SW 1271 (cell line): ENCODE results near the gene SIX4.
"Not testable (repeated sequence)": the region's sequence is repeated elsewhere in the genome, so short reads cannot be mapped to it uniquely, and the experiment has no call there.

ENCODE experiments used
- DNase-seq, 2 experiments: peaks; one replicate each; lab custom pipeline; 2025; lab: John Stamatoyannopoulos, UW

The SIX4 gene

GRCh38 chr14:60723907-60724618 is at the start of gene SIX4:
TSS of gene SIX4 (minus strand) at chr14:60724351. CDS start at chr14:60724074, 277 bp downstream.
- DNase-seq: peak; percentile 44 to 89

- no peak for DNase-seq
Observed at GRCh38 chr14:60773558-60773957, 49.4 kb upstream of the SIX4 start.

GRCh38 chr14:60771117-60771516 is 47.0 kb upstream of the SIX4 start:
- DNase-seq: no peak

- DNase-seq: no peak
Observed at GRCh38 chr14:60768602-60769001, 44.5 kb upstream of the SIX4 start.

GRCh38 chr14:60760644-60761364 is 36.7 kb upstream of the SIX4 start:
- no peak for DNase-seq

GRCh38 chr14:60760209-60760608 is 36.1 kb upstream of the SIX4 start:
- DNase-seq: no peak

GRCh38 chr14:60758885-60759284 is 34.7 kb upstream of the SIX4 start:
- no peak for DNase-seq

GRCh38 chr14:60757567-60758002 is 33.4 kb upstream of the SIX4 start:
- DNase-seq: peak in 1 of 2 experiments; percentile 55

GRCh38 chr14:60756847-60757246 is 32.7 kb upstream of the SIX4 start:
- no peak for DNase-seq

- no peak for DNase-seq
Observed at GRCh38 chr14:60753264-60754119, 29.3 kb upstream of the SIX4 start.

- DNase-seq: no peak
Observed at GRCh38 chr14:60744566-60744965, 20.4 kb upstream of the SIX4 start.

GRCh38 chr14:60738843-60739508 is 14.8 kb upstream of the SIX4 start:
- DNase-seq: no peak

GRCh38 chr14:60736494-60736893 is 12.3 kb upstream of the SIX4 start:
- peak in 1 of 2 experiments; percentile 57 for DNase-seq

- no peak for DNase-seq
Observed at GRCh38 chr14:60735416-60735815, 11.3 kb upstream of the SIX4 start.

- peak; percentile 32 to 79 for DNase-seq
Observed at GRCh38 chr14:60734465-60735242, 10.5 kb upstream of the SIX4 start, which contains the start of gene MNAT1. TSS of gene MNAT1 (plus strand) at chr14:60734761. CDS start at chr14:60734863, 102 bp downstream.

GRCh38 chr14:60732840-60733483 is 8.8 kb upstream of the SIX4 start:
- no peak for DNase-seq

- DNase-seq: not testable (repeated sequence)
Observed at GRCh38 chr14:60731291-60731690, 7.1 kb upstream of the SIX4 start.

- peak in 1 of 2 experiments; percentile 51 for DNase-seq
Observed at GRCh38 chr14:60723116-60723906, 840 bp downstream of the SIX4 start.

- peak in 1 of 2 experiments; percentile 51 for DNase-seq
Observed at GRCh38 chr14:60722357-60723115, 1.6 kb downstream of the SIX4 start.
